ENCODE data around the gene ATG16L1.

The ATG16L1 gene

DNA sequence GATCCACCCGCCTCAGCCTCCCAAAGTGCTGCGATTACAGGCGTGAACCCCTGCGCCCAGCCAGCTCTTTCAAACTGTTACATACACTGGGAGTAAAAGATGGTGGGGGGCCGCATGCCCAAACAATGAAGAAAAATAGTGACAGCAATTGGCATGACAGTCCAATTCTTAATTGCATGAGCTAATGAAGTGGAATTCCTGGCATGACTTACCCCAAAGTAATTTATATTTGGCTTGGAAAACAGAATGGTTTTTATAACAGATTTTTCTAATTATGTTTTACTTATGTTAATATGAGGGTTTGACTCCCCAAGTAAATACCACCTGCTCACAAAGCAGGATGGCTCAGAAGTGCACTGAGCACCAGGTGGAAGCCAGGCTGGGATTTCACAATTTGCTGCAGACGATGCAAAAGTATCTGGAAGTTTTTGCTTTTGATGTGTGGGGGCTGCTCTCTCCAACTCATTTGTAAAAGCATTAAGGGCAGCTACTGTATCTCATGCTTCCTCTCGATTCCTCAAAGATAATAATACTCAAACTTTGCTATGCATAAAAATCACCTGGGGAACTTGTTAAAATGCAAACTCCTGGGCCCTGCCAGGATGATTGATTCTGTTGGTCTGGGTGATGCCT lies 24.0 kb upstream of the ATG16L1 start:
- no peak for DNase-seq

DNA sequence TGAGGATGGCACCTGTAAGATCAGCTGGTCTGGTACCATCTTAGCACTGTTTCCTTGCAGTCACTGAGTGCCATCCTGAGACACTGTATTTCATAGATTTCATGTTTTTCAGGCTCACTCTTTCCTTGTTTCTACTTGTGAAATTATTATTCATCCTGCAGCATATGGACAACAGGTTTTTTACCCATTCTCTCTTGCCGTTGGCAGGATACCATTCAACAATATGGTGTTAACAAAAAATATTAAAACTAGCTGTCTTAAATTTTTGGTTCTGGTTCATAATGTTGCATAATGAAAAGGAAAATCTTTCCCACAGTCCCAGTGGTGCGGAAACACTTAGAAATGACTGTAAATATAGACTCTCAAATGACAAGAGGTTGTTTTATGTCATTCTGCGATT lies 23.1 kb upstream of the ATG16L1 start:
- DNase-seq, result no peak

DNA sequence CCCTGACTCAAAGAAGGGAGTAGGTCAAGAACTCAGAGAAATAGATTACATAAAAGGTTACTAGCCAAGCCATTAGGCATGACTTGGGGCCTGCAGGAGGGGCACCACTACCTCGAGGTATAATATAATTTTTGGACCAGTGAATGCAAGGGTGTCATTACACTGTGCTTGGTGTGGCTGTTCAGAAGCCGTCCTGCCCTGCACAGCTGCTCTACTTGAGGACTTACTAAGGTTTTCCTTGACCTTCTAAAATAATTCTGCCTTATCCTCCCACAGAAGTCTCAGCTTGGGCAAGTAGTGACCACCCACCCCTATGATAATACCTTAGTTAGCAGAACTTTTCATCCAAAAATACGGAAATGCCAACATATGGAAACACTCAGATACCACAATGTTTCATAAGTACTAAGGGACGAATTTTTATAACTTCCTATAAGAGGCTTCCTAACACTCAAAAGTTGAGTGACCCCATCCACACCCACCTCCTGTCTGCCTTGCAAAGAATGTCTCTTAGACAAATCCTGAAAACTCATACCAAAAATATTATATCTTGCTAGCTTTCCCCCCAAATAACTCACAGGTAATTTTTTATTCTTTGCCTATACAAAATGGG lies 17.7 kb upstream of the ATG16L1 start:
- no peak for DNase-seq

DNA sequence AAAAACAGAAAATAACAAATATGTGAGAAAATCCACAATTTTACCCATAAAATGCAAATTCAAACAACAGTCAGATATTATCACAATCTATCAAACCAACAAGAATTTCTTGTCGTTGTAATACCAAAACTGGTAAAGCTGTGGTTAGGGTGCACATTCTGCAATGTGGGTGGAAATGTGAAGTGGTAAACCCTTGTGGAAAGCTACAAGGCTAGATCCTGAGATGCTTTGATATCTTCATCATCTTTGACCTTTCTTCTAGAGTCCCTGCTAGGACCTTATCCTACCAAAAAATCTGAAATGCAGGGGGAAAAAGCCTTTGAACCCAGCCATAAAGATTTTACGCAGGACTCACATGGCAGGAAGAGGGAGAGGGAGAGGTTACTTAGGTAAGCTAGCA lies 17.2 kb upstream of the ATG16L1 start:
- DNase-seq, result peak; percentile 30

DNA sequence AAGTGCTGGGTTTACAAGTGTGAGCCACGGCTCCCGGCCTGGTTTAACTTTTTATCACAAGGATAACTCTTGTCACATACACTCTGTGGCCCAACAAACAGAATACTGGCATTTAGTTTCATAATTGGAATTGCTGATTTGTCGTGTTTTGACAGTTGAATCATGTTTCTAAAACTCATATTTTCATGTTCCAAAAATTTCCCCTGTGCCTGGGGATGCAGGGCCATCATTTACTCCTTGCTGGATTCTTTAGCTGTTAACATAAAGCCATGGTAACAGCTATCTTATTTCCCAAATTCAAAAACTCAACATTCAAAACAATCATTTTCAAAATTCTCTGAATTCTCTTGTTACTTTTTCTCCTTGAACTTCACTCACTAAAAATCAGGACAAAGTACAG lies 16.5 kb upstream of the ATG16L1 start:
- no peak for DNase-seq

DNA sequence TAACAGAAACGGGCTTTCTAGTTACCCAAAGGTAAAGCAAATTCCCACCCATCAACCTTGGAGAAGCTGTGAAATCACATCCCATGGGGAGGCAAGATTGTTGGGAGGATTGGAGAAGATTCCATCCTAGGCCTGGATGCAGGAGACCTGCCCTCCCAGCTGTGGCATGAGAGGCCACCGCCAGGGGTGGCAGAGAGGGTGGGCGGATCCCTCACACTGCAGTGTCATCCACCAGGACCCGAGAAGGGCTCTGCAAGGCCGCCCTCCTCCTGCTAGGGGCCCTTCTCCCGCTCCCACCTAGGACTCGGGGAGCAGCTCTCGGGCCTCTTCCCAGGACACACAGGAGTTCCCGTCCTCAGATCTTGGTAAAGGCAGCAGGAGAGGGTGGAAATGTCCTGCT lies 15.5 kb upstream of the ATG16L1 start:
- DNase-seq, result no peak

DNA sequence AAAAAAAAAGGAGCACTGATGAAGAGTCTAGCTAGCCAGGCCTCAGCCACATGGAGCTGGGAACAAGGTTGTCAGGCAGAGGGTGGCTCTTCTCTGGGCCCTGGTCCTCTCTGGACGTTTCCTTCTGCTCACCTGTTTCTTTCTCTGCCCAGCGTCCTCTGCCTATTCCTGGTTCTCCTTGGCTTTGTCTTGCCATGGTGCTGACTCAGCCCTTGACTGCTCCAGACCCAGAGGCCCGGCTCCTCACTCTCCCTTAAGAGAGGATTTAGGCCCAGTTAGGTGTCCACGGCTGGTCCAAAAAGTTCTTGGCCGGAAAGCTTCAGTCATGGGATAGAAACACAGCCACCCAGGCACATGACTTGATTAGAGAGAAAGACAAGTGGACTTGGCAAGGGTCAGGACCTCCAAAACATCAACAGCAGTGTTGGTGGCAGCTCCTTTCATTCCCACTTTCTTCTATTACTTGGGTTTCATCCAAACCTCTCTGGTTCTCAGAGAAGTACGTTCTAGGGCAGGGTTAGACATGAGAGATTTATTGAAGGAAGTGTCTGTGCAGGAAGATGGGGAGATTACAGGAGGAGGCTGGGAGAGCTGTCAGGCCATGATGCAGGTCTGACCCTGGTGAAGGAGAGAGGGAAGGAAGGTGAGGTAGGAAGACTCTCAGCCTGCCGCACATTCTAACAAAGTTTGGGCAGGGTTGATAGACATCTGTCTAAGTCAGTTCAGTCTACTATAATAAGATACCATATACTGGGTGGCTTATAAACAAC lies 14.5 kb upstream of the ATG16L1 start:
- no peak for DNase-seq

DNA sequence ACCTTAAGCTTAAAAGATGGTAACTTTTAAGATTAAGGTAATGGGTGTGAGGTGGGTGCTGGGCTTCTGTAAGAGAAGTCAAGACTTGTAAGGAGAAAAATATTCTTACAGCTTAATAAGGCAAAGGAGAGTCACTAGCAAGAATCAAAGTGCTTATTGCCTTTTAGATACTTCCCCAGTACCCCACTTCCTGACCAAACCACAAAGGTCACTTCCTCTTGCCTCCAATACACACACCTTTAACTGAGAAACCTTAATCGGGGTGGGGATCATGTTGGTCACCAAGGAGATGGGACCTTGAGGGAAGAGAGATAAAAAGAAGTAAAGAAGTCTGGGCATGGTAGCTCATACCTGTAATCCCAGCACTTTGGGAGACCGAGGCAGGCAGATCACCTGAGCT lies 10.6 kb upstream of the ATG16L1 start:
- no peak for DNase-seq

DNA sequence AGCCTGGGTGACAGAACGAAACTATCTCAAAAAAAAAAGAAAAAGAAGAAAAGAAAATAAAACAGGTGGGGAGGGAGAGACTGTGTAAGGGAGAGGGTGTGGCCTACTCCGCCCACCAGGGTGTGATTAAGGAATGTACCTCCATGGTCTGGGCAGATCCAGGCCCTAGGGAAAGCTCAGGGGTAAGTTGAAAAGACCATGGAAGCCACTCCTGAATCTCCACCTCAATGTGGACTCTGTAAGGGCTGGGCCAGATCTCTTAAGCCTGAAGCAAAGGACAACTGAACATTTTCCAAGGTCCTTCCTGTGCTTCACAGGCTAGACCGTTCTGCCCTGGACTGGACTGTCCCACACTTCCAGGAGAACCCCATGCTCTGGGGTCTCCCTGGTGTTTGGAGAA lies 9.7 kb upstream of the ATG16L1 start:
- DNase-seq, result no peak

DNA sequence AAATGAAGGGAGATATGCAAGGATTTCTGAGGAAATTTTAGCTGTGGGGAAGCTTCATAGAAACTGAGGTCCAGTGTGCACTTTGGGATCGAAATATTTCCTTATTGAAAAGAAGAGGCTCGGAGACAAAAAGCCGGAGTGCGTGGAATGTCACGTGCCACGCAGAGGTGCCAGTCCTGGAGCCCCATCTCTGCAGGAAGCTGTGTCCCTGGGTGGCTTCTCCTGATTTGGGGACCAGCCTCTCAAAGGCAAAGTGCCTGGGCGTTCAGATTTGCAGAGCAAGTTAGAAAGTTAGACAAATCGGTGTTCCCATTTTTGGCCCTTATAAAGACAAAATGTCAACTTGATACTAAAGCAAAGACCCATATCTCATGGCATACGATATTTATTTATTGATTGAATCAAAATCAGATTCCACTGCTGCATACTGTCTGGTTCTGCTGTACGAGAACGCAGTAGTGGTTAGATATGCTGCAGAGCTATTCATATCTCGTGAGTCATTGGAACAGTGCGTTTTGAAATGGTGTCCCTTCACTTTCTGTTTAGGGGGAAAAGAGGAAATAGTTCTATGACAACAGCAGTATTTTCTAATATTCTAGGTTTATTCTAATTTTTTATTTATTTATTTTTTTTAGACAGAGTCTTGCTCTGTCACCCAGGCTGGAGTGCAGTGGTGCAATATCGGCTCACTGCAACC lies 9.1 kb upstream of the ATG16L1 start:
- no peak for DNase-seq

DNA sequence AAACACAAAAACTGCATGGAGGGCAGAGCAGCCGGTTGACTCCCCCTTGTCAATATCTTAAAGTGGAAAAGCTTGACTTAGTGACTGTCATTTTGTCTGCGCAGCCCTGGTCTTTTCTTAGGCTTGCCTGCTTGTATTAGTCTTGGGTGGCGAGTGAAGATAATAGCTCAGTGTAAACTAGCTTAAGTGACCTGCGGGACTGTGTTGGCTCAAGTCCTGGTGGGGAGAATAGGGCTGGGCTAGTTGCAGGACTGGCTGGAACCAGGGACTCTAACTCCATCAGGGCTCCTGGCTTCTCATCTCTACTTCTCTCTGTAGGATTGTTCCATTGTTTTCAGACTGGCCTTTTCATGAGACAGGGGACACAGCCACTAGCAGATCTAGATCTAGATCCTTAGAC lies 8.1 kb upstream of the ATG16L1 start:
- DNase-seq, result no peak

DNA sequence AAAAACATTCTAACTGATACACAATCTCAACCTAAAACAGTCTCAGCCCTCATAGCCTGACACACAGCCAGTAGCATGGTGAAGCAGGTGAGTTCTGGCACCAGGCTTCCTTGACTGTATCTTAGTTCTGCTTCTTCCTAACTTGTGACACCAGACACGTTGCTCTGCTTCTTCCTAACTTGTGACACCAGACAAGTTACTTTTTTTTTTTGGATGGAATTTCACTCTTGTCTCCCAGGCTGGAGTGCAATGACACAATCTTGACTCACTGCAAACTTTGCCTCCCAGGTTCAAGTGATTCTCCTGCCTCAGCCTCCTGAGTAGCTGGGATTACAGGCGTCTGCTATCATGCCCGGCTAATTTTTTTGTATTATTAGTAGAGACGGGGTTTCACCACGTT lies 6.7 kb upstream of the ATG16L1 start:
- no peak for DNase-seq

DNA sequence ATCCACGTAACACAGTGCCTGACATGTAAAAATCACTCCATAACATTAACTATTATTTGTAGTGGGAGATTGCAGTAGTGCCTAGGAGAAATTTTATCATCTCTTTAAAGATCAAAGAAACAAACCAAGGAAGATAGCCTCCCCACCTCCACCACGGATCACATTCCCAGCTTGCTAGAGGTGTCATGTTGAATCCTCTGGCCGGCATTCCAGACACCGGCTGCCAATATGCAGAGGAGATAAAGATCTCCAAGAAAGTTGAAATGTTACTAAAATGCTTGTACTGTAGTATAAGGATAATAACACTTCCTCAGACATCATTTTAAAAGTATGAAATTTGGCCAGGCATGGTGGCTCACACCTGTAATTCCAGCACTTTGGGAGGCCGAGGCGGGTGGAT lies 6.1 kb upstream of the ATG16L1 start:
- DNase-seq, result no peak

DNA sequence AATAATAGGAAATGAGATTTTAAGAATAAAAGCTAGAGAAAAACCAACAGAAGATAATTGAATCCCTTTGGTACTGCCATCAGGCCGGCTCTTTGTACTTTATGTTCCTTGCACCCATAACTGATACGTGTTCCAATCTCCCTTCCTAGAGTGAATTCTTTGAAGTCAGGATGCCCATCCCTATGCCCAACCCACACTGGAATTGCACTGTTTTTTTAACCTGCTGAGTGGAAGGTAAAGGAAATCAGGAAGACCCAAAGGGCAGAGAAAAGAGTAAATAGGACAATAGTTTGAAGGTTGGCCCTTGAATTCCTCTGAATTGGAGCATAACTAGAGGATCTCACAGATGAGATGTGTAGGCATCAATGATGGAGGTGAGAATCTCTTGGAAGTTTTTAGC lies 4.4 kb upstream of the ATG16L1 start:
- no peak for DNase-seq

DNA sequence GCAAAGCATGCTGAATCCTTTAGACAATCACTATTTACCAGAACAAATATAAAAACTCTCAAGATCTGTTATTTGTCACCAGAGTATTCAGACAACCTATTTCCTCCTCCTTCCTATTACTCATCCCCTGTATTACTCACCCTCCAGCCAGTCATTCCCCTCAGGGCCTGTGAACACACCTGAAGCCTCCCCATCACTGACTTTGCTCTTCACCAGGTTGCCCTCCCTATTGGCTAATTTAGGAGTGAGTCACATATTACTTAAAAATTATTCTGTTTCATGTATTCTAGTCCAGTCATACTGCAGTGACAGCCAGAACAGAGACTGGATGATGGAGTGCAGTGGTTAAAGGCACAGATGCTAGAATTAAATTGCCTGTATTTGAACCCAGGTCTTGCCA lies 3.7 kb upstream of the ATG16L1 start:
- DNase-seq, result peak; percentile 78

DNA sequence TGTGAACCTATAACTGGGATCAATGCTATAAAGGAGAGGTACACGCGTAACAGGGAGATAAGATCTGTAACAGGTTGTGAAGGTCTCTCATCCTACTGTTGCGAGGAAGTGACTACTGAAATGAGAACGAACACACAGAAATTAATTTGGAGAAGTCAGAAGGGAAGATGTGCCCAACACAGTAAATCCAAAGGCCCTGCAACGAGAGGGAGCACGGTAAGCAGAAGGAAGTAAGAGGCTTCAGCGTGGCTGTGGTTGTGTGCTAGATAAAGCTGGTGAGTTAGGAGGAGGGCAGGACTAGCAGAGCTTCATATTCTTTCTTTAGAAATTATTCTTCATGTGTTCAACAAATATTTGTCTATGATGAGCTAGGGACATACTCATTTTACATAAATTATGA lies 2.5 kb upstream of the ATG16L1 start:
- no peak for DNase-seq

DNA sequence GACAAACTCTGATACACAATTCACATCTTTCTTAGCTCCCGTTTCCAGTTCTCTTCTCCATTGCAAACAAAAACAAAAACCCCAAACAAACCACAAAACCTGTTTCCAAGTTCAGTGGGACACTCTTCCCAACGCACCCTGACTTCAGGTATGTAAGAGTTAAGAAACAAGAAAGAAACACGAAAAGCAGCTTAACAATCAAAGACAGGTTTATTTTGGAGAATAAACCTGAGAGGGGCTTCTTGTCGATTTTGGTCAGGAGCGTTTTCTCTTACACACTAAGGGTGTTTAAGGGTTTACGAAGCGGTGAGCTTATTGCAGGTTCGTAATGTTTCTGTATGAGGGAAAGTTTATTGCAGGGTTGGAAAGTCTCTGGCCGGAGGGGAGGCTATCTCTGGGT lies 905 bp upstream of the ATG16L1 start:
- DNase-seq, result no peak

DNA sequence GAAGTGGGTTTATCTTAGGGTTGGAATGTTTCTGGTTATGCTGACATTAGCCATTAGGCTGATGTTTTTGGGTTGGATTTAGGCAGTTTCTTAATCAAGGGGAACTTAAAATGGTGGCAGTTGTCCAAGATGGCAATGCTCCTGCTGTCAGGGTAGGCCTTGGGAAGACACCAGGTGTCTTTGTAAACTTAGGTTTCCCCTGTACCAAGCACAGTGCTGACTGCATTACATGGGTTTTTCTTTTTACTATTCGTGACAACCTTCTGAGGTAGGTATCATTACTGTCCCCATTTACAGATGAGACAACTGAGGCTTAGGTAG lies 528 bp upstream of the ATG16L1 start:
- DNase-seq, result no peak

DNA sequence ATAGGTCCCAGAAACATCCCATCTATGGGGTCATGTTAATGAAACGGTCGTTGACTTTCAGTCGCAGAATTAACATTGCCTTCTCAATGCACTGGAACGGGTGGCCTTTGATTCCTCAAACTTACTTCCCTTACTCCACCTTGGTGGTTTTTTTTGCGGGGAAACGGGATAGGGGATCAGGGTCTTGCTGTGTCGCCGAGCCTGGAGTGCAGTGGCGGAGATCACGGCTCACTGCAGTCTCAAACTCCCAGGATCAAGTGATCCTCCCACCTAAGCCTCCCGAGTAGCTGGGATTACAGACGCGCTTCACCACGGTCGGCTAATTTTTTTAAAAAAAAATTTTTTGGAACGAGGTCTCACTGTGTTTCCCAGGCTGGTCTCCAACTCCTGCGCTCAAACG lies 754 bp downstream of the ATG16L1 start:
- no peak for DNase-seq

DNA sequence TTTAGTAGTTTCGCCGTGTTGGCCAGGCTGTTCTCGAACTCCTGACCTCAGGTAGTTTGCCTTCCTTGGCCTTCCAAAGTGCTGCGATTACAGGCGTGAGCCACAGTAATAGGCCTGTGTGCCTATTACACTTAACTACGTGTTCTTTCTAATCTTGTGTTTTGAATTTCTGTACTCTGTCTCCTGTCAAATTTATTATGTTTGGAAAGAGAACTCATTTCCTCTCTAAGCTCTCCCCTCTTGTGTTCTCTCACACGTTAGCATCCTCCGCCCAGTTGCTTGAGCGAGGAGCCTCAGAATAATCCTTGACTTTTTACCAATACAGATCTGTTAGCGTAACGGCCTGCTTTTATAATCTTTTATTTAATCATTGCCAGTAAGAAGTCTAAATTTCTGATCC lies 3.7 kb downstream of the ATG16L1 start:
- no peak for DNase-seq

DNA sequence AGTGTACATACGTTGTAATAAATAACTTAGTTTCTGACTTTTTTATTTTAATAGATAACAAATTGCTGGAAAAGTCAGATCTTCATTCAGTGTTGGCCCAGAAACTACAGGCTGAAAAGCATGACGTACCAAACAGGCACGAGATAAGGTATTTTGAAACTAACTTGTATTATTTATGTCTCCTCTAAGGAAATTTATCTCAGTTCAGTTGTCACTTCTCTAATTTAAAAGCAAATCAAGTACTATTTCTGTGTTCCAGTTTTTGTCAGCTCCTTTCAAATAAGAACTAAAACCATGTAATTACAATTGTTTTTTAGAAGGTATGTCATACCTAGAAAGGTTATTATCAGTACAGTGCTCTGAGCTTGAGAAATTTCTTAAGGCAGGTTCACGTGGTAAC lies 4.6 kb downstream of the ATG16L1 start:
- DNase-seq, result no peak

DNA sequence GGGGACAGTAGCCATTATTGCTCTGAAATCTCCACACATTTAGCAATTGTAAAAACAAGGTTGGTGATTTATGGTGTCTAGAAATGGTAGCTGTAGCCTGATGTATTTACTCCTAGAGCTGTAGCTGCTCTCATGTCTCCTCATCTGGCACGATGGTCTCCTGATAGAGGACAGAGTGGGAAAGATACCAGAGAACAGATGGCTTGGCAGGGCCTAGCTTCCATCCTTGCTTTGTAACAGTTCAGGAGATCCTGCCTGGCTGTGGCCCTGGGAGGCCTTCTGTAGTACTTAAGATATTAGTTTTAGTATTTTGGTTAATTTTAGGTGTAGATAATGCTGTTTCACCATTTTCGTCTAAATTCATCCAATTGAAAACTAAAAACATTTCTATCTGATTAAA lies 6.7 kb downstream of the ATG16L1 start:
- no peak for DNase-seq

DNA sequence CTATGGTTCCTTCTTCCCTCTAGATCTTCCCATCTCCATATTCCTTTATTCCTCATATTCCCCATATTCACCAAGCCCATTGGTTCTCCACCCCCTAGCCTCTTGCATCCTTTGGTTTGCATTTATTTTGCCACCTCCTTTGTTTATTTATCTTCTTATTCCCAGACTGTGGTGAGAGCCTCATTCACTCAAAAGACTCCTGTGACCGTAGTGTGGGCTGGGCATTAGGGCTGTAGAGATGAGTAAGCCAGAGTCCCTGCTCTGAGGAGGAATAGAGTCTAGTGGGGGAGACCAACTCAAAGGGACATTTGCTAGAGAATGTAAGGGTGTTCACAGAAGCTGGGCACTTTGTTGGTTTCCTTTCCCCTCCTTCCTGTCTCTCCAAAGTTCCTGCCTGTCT lies 8.3 kb downstream of the ATG16L1 start:
- DNase-seq, result no peak

DNA sequence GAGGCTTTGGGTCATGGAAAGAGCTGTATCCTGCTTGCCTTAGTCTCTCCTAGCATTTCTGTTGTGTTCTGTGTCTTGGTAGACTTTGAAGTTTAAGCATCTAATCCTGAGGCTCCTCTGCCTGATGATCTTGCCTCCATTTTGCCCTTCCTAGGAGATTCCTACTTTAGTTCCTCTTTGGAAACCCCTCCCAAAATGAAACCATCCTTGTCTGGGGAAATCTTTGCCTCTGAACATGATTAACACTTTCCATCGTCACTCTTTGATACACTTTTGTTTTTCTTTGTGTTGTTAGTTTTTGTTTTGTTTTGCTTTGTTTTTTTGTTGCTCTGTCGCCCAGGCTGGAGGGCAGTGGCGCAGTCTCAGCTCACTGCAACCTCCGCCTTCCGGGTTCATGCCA lies 9.2 kb downstream of the ATG16L1 start:
- no peak for DNase-seq

Data from activated CD4-positive, alpha-beta T cell treated with anti-CD3 and anti-CD28 coated beads for 48 hours (primary cell).